ENCODE measurements around the gene ABCA1.

- TF ChIP-seq EZH2 (IDR thresholded peaks at IDR 0.05; ENCODE audit: low read length) (no peak), CTCF (optimal IDR thresholded peaks at IDR 0.05 in 1 of 3, IDR thresholded peaks at IDR 0.05 in 1 of 3, conservative IDR thresholded peaks at IDR 0.05 in 1 of 3; ENCODE audit: extremely low read depth in 1 of 3, insufficient read depth in 2 of 3, low read length in 3 of 3) (no peak)
These were observed 161.9 kb downstream of the ABCA1 start for GRCh38 chr9:104766025-104766424.

Data from keratinocyte (primary cell).